IMR-90 (cell line): ENCODE data around the gene MYO10.

Experiments
- BHLHE40 ChIP-seq: fragments of 150-350 bp; IDR thresholded peaks from 2 replicates; pipeline ENCODE4 v1.6.1; 2016; ENCODE audit warnings: mild to moderate bottlenecking, low read depth, low read length
- CEBPB ChIP-seq: IDR thresholded peaks from 2 replicates; pipeline ENCODE4 v1.6.1; 2012; ENCODE audit warnings: low read depth, low read length, improper control_type of control experiment
- FOS ChIP-seq: fragments of 150-350 bp; IDR thresholded peaks from 2 replicates; pipeline ENCODE4 v1.6.1; 2016; ENCODE audit warnings: low read depth, low read length
- MAZ ChIP-seq: IDR thresholded peaks from 2 replicates; pipeline ENCODE4 v1.6.1; 2012; ENCODE audit warnings: low read depth, mild to moderate bottlenecking, low read length, improper control_type of control experiment, moderate library complexity, borderline replicate concordance
- MXI1 ChIP-seq: IDR thresholded peaks from 2 replicates; pipeline ENCODE4 v1.6.1; 2012; ENCODE audit warnings: low read depth, mild to moderate bottlenecking, low read length, moderate library complexity, borderline replicate concordance
- POLR2A ChIP-seq: IDR thresholded peaks from 2 replicates; pipeline ENCODE4 v1.6.1; 2012; ENCODE audit warnings: mild to moderate bottlenecking, low read depth, low read length
- RAD21 ChIP-seq: IDR thresholded peaks from 2 replicates; pipeline ENCODE4 v1.6.1; 2012; ENCODE audit warnings: low read length, improper control_type of control experiment
- RCOR1 ChIP-seq: IDR thresholded peaks from 2 replicates; pipeline ENCODE4 v1.6.1; 2012; ENCODE audit warnings: mild to moderate bottlenecking, low read length, improper control_type of control experiment; ENCODE audit not compliant: insufficient replicate concordance
- RFX5 ChIP-seq: IDR thresholded peaks from 2 replicates; pipeline ENCODE4 v1.8.0; 2012; ENCODE audit warnings: low read depth, mild to moderate bottlenecking, low read length, moderate library complexity
- SMC3 ChIP-seq: fragments of 150-350 bp; IDR thresholded peaks from 2 replicates; pipeline ENCODE4 v1.6.1; 2016; ENCODE audit warnings: low read depth, mild to moderate bottlenecking, antibody characterized with exemption, low read length, moderate library complexity
- TF ChIP-seq, protein P1 (sequence below): conservative IDR thresholded peaks from 2 replicates; pipeline ENCODE4 v1.5.1; 2012; ENCODE audit warnings: mild to moderate bottlenecking, low read depth, low read length, improper control_type of control experiment
- TF ChIP-seq, protein P2 (sequence below): fragments of 150-350 bp; IDR thresholded peaks from 2 replicates; pipeline ENCODE4 v1.6.1; 2016; ENCODE audit warnings: low read depth, mild to moderate bottlenecking, low read length, moderate library complexity, borderline replicate concordance
- TF ChIP-seq, protein P3 (sequence below): fragments of 150-350 bp; IDR thresholded peaks from 2 replicates; pipeline ENCODE4 v1.6.1; 2017; ENCODE audit warnings: mild to moderate bottlenecking, antibody characterized with exemption, low read length, low read depth

DNA sequence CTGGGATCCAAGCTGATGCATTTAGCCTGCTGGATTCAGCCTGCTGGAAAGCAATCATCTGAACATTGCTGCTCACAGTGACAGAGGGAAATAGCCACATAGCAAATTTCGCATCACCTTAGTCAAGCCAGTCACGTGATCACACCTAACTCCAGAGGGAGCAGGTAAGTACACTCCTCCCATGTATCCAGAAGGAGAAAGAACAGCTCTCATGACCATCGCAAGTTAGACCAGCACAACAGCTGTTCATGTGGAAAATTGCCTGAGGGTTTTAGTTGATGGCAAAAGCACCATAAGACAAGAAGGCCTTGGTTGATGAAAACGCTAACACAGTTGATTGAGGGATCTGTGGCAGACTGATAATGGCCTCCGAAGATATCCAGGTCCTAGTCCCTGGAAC is 34.2 kb upstream of the MYO10 start:
- TF ChIP-seq, protein P1, sequence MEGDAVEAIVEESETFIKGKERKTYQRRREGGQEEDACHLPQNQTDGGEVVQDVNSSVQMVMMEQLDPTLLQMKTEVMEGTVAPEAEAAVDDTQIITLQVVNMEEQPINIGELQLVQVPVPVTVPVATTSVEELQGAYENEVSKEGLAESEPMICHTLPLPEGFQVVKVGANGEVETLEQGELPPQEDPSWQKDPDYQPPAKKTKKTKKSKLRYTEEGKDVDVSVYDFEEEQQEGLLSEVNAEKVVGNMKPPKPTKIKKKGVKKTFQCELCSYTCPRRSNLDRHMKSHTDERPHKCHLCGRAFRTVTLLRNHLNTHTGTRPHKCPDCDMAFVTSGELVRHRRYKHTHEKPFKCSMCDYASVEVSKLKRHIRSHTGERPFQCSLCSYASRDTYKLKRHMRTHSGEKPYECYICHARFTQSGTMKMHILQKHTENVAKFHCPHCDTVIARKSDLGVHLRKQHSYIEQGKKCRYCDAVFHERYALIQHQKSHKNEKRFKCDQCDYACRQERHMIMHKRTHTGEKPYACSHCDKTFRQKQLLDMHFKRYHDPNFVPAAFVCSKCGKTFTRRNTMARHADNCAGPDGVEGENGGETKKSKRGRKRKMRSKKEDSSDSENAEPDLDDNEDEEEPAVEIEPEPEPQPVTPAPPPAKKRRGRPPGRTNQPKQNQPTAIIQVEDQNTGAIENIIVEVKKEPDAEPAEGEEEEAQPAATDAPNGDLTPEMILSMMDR = no peak
- TF ChIP-seq POLR2A (no peak), RCOR1 (no peak), CEBPB (no peak), RAD21 (no peak), RFX5 (no peak), MAZ (no peak), SMC3 (no peak), FOS (no peak), BHLHE40 (no peak), MXI1 (no peak)
- TF ChIP-seq, protein P2, sequence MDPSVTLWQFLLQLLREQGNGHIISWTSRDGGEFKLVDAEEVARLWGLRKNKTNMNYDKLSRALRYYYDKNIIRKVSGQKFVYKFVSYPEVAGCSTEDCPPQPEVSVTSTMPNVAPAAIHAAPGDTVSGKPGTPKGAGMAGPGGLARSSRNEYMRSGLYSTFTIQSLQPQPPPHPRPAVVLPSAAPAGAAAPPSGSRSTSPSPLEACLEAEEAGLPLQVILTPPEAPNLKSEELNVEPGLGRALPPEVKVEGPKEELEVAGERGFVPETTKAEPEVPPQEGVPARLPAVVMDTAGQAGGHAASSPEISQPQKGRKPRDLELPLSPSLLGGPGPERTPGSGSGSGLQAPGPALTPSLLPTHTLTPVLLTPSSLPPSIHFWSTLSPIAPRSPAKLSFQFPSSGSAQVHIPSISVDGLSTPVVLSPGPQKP = no peak
- TF ChIP-seq, protein P3, sequence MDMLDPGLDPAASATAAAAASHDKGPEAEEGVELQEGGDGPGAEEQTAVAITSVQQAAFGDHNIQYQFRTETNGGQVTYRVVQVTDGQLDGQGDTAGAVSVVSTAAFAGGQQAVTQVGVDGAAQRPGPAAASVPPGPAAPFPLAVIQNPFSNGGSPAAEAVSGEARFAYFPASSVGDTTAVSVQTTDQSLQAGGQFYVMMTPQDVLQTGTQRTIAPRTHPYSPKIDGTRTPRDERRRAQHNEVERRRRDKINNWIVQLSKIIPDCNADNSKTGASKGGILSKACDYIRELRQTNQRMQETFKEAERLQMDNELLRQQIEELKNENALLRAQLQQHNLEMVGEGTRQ = no peak
